Uterus (tissue), 2 donors: ENCODE measurements around the gene MTMR6.

ENCODE experiments used
- POLR2A ChIP-seq, 2 donors: fragments of 450-650 bp; IDR thresholded peaks; one replicate each; pipeline ENCODE4 v1.6.1; 2016; ENCODE audit warnings: antibody characterized with exemption in 2 of 2, mild to moderate bottlenecking in 1 of 2, moderate library complexity in 1 of 2
- TF ChIP-seq, protein P1 (sequence below), 4 experiments: fragments of 200-600 bp in 2 of 4; fragments of 450-650 bp in 2 of 4; sonication (generic) in 2 of 4; IDR thresholded peaks; one replicate each; pipeline ENCODE4 v1.5.1; 2016 to 2019; ENCODE audit warnings: antibody characterized with exemption in 4 of 4, mild to moderate bottlenecking in 2 of 4, moderate library complexity in 1 of 4

DNA sequence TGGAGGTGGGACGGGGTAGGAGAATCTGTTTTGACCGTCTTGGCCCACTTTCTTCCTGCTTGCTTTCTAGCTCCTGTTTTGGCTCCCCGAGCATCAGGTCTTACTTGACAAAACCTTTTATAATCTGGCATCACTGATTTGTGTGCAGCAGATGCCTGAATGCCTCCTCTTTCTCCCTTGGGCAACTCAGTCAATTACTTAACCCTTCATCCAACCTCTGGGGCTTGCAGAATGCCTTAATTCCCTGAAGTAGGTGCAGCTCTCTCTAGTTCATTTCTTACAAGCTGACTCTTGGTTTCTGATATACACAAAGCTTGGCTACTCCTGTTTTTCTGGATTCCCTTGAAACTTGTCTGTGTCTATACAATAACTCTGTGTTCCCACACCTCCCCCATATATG lies 8.4 kb upstream of the MTMR6 start:
- TF ChIP-seq, protein P1, sequence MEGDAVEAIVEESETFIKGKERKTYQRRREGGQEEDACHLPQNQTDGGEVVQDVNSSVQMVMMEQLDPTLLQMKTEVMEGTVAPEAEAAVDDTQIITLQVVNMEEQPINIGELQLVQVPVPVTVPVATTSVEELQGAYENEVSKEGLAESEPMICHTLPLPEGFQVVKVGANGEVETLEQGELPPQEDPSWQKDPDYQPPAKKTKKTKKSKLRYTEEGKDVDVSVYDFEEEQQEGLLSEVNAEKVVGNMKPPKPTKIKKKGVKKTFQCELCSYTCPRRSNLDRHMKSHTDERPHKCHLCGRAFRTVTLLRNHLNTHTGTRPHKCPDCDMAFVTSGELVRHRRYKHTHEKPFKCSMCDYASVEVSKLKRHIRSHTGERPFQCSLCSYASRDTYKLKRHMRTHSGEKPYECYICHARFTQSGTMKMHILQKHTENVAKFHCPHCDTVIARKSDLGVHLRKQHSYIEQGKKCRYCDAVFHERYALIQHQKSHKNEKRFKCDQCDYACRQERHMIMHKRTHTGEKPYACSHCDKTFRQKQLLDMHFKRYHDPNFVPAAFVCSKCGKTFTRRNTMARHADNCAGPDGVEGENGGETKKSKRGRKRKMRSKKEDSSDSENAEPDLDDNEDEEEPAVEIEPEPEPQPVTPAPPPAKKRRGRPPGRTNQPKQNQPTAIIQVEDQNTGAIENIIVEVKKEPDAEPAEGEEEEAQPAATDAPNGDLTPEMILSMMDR (IDR thresholded peaks at IDR 0.05), result no peak
- TF ChIP-seq POLR2A (IDR thresholded peaks at IDR 0.05), result no peak
